Naive thymus-derived CD4-positive, alpha-beta T cell (primary cell): ENCODE measurements around the gene RAPGEF4. TPM values are rescaled to one million over a fixed set of nuclear protein-coding genes. Genes with fewer than 3 reads are reported as not detected.

Source experiments
- ATAC-seq: fragments of 150-1000 bp; cut with Tn5 transposase; 2 replicates; pipeline ENCODE4 v1.10.0; 2021; ENCODE audit warnings: mild to moderate bottlenecking, moderate library complexity
- CTCF ChIA-PET: fragments of 350-600 bp; sonication (Branson Sonifier 250); formaldehyde crosslinking; loops from one replicate; lab custom pipeline; 2021; ENCODE audit warnings: antibody characterized with exemption; lab: Charles Lee
- POLR2A ChIA-PET: fragments of 350-600 bp; sonication (Branson Sonifier 250); formaldehyde crosslinking; loops from one replicate; lab custom pipeline; 2021; ENCODE audit warnings: antibody characterized with exemption, inconsistent platforms; lab: Charles Lee
- DNase-seq, 9 donors: peaks; one replicate each; pipeline versions ENCODE4 v3.0.0 to v3.0.0-alpha.2; 2020 to 2022; ENCODE audit warnings: mixed read lengths in 1 of 9
- H3K27ac ChIP-seq: one replicate; pipeline ENCODE4 v1.7.0; 2013; ENCODE audit warnings: mild to moderate bottlenecking, low read depth, low read length, moderate library complexity
- H3K27me3 ChIP-seq, 2 donors: one replicate each; pipeline ENCODE4 v1.7.0; 2013; ENCODE audit warnings: low read length in 2 of 2, mild to moderate bottlenecking in 2 of 2, moderate library complexity in 2 of 2; ENCODE audit not compliant: control insufficient read depth in 2 of 2, insufficient read depth in 2 of 2
- H3K36me3 ChIP-seq, 3 experiments: 1 replicate in 2 of 3; 2 replicates in 1 of 3; pipeline ENCODE4 v1.7.0; 2013; ENCODE audit warnings: low read length in 3 of 3, mild to moderate bottlenecking in 3 of 3, moderate library complexity in 1 of 3; ENCODE audit not compliant: insufficient read depth in 3 of 3, control insufficient read depth in 2 of 3
- H3K4me1 ChIP-seq, 2 donors: one replicate each; pipeline ENCODE4 v1.7.0; 2013; ENCODE audit warnings: low read length in 2 of 2, mild to moderate bottlenecking in 2 of 2, moderate library complexity in 1 of 2; ENCODE audit not compliant: control insufficient read depth in 2 of 2, insufficient read depth in 2 of 2
- H3K4me3 ChIP-seq: 2 replicates; pipeline ENCODE4 v1.7.0; 2013; ENCODE audit warnings: mild to moderate bottlenecking, low read length
- H3K9me3 ChIP-seq, 3 experiments: 1 replicate in 2 of 3; 2 replicates in 1 of 3; pipeline ENCODE4 v1.7.0; 2013; ENCODE audit warnings: low read length in 3 of 3; ENCODE audit not compliant: control insufficient read depth in 2 of 3
- H3K27ac Mint-ChIP-seq, 9 donors: one replicate each; pipeline ENCODE4 v1.8.0; 2020 to 2022; ENCODE audit warnings: mixed read lengths in 9 of 9, mild to moderate bottlenecking in 8 of 9, moderate library complexity in 5 of 9, inconsistent platforms in 2 of 9
- H3K27me3 Mint-ChIP-seq, 5 donors: one replicate each; pipeline ENCODE4 v1.8.0; 2021 to 2022; ENCODE audit warnings: mixed read lengths in 5 of 5, mild to moderate bottlenecking in 1 of 5
- H3K36me3 Mint-ChIP-seq, 5 donors: one replicate each; pipeline ENCODE4 v1.8.0; 2020 to 2022; ENCODE audit warnings: mixed read lengths in 5 of 5, mild to moderate bottlenecking in 3 of 5, inconsistent platforms in 1 of 5
- H3K4me1 Mint-ChIP-seq, 7 donors: one replicate each; pipeline ENCODE4 v1.8.0; 2020 to 2022; ENCODE audit warnings: mixed read lengths in 7 of 7, mild to moderate bottlenecking in 3 of 7, inconsistent platforms in 1 of 7
- H3K4me3 Mint-ChIP-seq, 10 donors: one replicate each; pipeline ENCODE4 v1.8.0; 2020 to 2022; ENCODE audit warnings: mild to moderate bottlenecking in 10 of 10, mixed read lengths in 10 of 10, moderate library complexity in 6 of 10, inconsistent platforms in 2 of 10
- H3K9me3 Mint-ChIP-seq, 11 donors: one replicate each; pipeline ENCODE4 v1.8.0; 2020 to 2022; ENCODE audit warnings: mixed read lengths in 11 of 11, mild to moderate bottlenecking in 4 of 11, inconsistent platforms in 1 of 11, moderate library complexity in 1 of 11
- intact Hi-C, 2 donors: fragments of 100-400 bp; cut with micrococcal nuclease; formaldehyde crosslinking; loops; one replicate each; pipeline ENCODE4 v1.15.1; 2023
- polyA plus RNA-seq, 2 donors: library from polyadenylated mRNA; unstranded; fragments of 300-500 nt; fragmentation: Illumina TruSeq; gene quantifications; one replicate each; pipeline ENCODE4 v1.2.3, GENCODE V29; 2021
- total RNA-seq, 6 experiments: library from RNA in 5 of 6; stranded (reverse) in 5 of 6; gene quantifications; 1 replicate in 5 of 6; 2 replicates in 1 of 6; pipeline ENCODE4 v1.2.3 and lab custom pipeline; 2021 to 2026

Gene RAPGEF4
- total and polyA plus RNA-seq, 7 experiments from 2014 or later = 0.39 to 2.5 (median 1.4) TPM; not detected in 2

- Mint-ChIP-seq H3K36me3 (no peaks in the 10 kb centered on the region), H3K27ac (no peak overlapping the region), H3K9me3 (no peaks in the 10 kb centered on the region), H3K4me1 (peaks cover 0 to 4% (median 0%) of the 10 kb centered on the region in 7 donors), H3K27me3 (peaks cover 0 to 10% (median 0%) of the 10 kb centered on the region in 5 donors), H3K4me3 (no peak overlapping the region)
- DNase-seq = no peak
- H3K4me3 ChIP-seq = no peak overlapping the region
- intact Hi-C loops = no loop called here
- no peak overlapping the region for H3K27ac ChIP-seq
- ChIA-PET CTCF (no interaction called here), POLR2A (no interaction called here)
- no peaks in the 10 kb centered on the region for H3K36me3 ChIP-seq
- no peaks in the 10 kb centered on the region for H3K27me3 ChIP-seq
- H3K9me3 ChIP-seq = no peaks in the 10 kb centered on the region
- peak; percentile 90 for ATAC-seq
- H3K4me1 ChIP-seq = no peaks in the 10 kb centered on the region
These were observed 307.8 kb downstream of the RAPGEF4 start for GRCh38 chr2:173043476-173043875.

GRCh38 chr2:173043897-173044519 lies 308.4 kb downstream of the RAPGEF4 start:
- CTCF ChIA-PET = interaction anchor here (0.6 kb wide), 1 partner anchor 13 kb away, joined by 3 read pairs; no protein-coding TSS in a partner anchor
- Histone ChIP-seq H3K36me3 (no peaks in the 10 kb centered on the region), H3K4me3 (no peak overlapping the region), H3K4me1 (no peaks in the 10 kb centered on the region), H3K27ac (no peak overlapping the region), H3K27me3 (no peaks in the 10 kb centered on the region), H3K9me3 (no peaks in the 10 kb centered on the region)
- DNase-seq (no peak), ATAC-seq (no peak)
- H3K9me3 Mint-ChIP-seq = no peaks in the 10 kb centered on the region
- H3K4me3 Mint-ChIP-seq = no peak overlapping the region
- peaks cover 0 to 10% (median 0%) of the 10 kb centered on the region in 5 donors for H3K27me3 Mint-ChIP-seq
- H3K4me1 Mint-ChIP-seq = peaks cover 0 to 6% (median 0%) of the 10 kb centered on the region in 7 donors
- POLR2A ChIA-PET = no interaction called here
- no peaks in the 10 kb centered on the region for H3K36me3 Mint-ChIP-seq
- intact Hi-C loops = no loop called here
- no peak overlapping the region for H3K27ac Mint-ChIP-seq

- no peak for DNase-seq
- Mint-ChIP-seq H3K4me3 (no peak overlapping the region), H3K27ac (no peak overlapping the region), H3K4me1 (peaks cover 0 to 12% (median 0%) of the 10 kb centered on the region in 7 donors), H3K9me3 (no peaks in the 10 kb centered on the region), H3K27me3 (peaks cover 0 to 10% (median 0%) of the 10 kb centered on the region in 5 donors), H3K36me3 (no peaks in the 10 kb centered on the region)
- no peaks in the 10 kb centered on the region for H3K27me3 ChIP-seq
- no peak overlapping the region for H3K27ac ChIP-seq
- no peak for ATAC-seq
- H3K36me3 ChIP-seq = no peaks in the 10 kb centered on the region
- no peaks in the 10 kb centered on the region for H3K9me3 ChIP-seq
- POLR2A ChIA-PET = no interaction called here
- H3K4me3 ChIP-seq = no peak overlapping the region
- H3K4me1 ChIP-seq = no peaks in the 10 kb centered on the region
- intact Hi-C loops = no loop called here
- CTCF ChIA-PET = no interaction called here
These were observed 309.0 kb downstream of the RAPGEF4 start for GRCh38 chr2:173044686-173045085.

GRCh38 chr2:173045181-173045580 lies 309.5 kb downstream of the RAPGEF4 start:
- peaks cover 0 to 13% (median 0%) of the 10 kb centered on the region in 7 donors for H3K4me1 Mint-ChIP-seq
- H3K36me3 Mint-ChIP-seq = no peaks in the 10 kb centered on the region
- H3K4me3 Mint-ChIP-seq = no peak overlapping the region
- no peaks in the 10 kb centered on the region for H3K4me1 ChIP-seq
- H3K9me3 Mint-ChIP-seq = no peaks in the 10 kb centered on the region
- no peak for ATAC-seq
- intact Hi-C loops = no loop called here
- H3K27ac Mint-ChIP-seq = no peak overlapping the region
- no peaks in the 10 kb centered on the region for H3K36me3 ChIP-seq
- ChIA-PET CTCF (no interaction called here), POLR2A (interaction anchor here (0.6 kb wide), 1 partner anchor 1807 kb away, joined by 3 read pairs; no protein-coding TSS in a partner anchor)
- no peak overlapping the region for H3K4me3 ChIP-seq
- no peak for DNase-seq
- H3K27ac ChIP-seq = no peak overlapping the region
- no peaks in the 10 kb centered on the region for H3K9me3 ChIP-seq
- H3K27me3 ChIP-seq = no peaks in the 10 kb centered on the region
- H3K27me3 Mint-ChIP-seq = peaks cover 0 to 10% (median 0%) of the 10 kb centered on the region in 5 donors

GRCh38 chr2:173048522-173048896 lies 312.9 kb downstream of the RAPGEF4 start:
- POLR2A ChIA-PET = no interaction called here
- DNase-seq (no peak), ATAC-seq (peak; percentile 17)
- CTCF ChIA-PET = no interaction called here
- peaks cover 0 to 13% (median 0%) of the 10 kb centered on the region in 7 donors for H3K4me1 Mint-ChIP-seq
- H3K27ac Mint-ChIP-seq = no peak overlapping the region
- no peaks in the 10 kb centered on the region for H3K9me3 ChIP-seq
- H3K4me1 ChIP-seq = no peaks in the 10 kb centered on the region
- H3K36me3 Mint-ChIP-seq = no peaks in the 10 kb centered on the region
- intact Hi-C loops = no loop called here
- peaks cover 0 to 28% (median 0%) of the 10 kb centered on the region in 5 donors for H3K27me3 Mint-ChIP-seq
- H3K27me3 ChIP-seq = no peaks in the 10 kb centered on the region
- H3K4me3 Mint-ChIP-seq = no peak overlapping the region
- H3K9me3 Mint-ChIP-seq = no peaks in the 10 kb centered on the region
- no peak overlapping the region for H3K27ac ChIP-seq
- no peak overlapping the region for H3K4me3 ChIP-seq
- no peaks in the 10 kb centered on the region for H3K36me3 ChIP-seq

GRCh38 chr2:173048897-173049661 lies 313.4 kb downstream of the RAPGEF4 start:
- H3K27ac ChIP-seq = no peak overlapping the region
- ATAC-seq = peak; percentile 85
- H3K4me1 Mint-ChIP-seq = peaks cover 0 to 13% (median 0%) of the 10 kb centered on the region in 7 donors
- no peaks in the 10 kb centered on the region for H3K27me3 ChIP-seq
- H3K4me1 ChIP-seq = no peaks in the 10 kb centered on the region
- H3K9me3 Mint-ChIP-seq = no peaks in the 10 kb centered on the region
- ChIA-PET CTCF (no interaction called here), POLR2A (no interaction called here)
- H3K4me3 Mint-ChIP-seq = no peak overlapping the region
- DNase-seq = no peak
- H3K27me3 Mint-ChIP-seq = peaks cover 0 to 29% (median 0%) of the 10 kb centered on the region in 5 donors
- intact Hi-C loops = no loop called here
- H3K36me3 ChIP-seq = no peaks in the 10 kb centered on the region
- no peak overlapping the region for H3K4me3 ChIP-seq
- no peak overlapping the region for H3K27ac Mint-ChIP-seq
- H3K9me3 ChIP-seq = no peaks in the 10 kb centered on the region
- H3K36me3 Mint-ChIP-seq = no peaks in the 10 kb centered on the region
